ENCODE results near the gene CHAF1A.

Gene CHAF1A

GRCh38 chr19:4431808-4432674 is 29.6 kb downstream of the CHAF1A start:
- H3K27ac Mint-ChIP-seq = no peak overlapping the region
- H3K4me3 Mint-ChIP-seq = no peak overlapping the region
- no peaks in the 10 kb centered on the region for H3K27me3 Mint-ChIP-seq (ENCODE audit: low read depth)
- peaks cover 23% of the 10 kb centered on the region for H3K4me1 Mint-ChIP-seq
- H3K36me3 Mint-ChIP-seq (ENCODE audit: low read depth) = peaks cover 46% of the 10 kb centered on the region
- no peak for TF ChIP-seq CTCF (IDR thresholded peaks at IDR 0.05; ENCODE audit: unreplicated experiment in 3 of 3)
- H3K9me3 Mint-ChIP-seq = no peaks in the 10 kb centered on the region

- no peak for TF ChIP-seq CTCF (IDR thresholded peaks at IDR 0.05; ENCODE audit: unreplicated experiment in 3 of 3)
- H3K4me1 Mint-ChIP-seq = peaks cover 23% of the 10 kb centered on the region
- peaks cover 50% of the 10 kb centered on the region for H3K36me3 Mint-ChIP-seq (ENCODE audit: low read depth)
- H3K9me3 Mint-ChIP-seq = no peaks in the 10 kb centered on the region
- H3K27me3 Mint-ChIP-seq (ENCODE audit: low read depth) = no peaks in the 10 kb centered on the region
- H3K27ac Mint-ChIP-seq = no peak overlapping the region
- no peak overlapping the region for H3K4me3 Mint-ChIP-seq
Observed at GRCh38 chr19:4432918-4433506, 30.6 kb downstream of the CHAF1A start.

- no peaks in the 10 kb centered on the region for H3K27me3 Mint-ChIP-seq (ENCODE audit: low read depth)
- H3K4me3 Mint-ChIP-seq = no peak overlapping the region
- no peak overlapping the region for H3K27ac Mint-ChIP-seq
- H3K4me1 Mint-ChIP-seq = peaks cover 22% of the 10 kb centered on the region
- H3K36me3 Mint-ChIP-seq (ENCODE audit: low read depth) = peaks cover 44% of the 10 kb centered on the region
- H3K9me3 Mint-ChIP-seq = no peaks in the 10 kb centered on the region
- TF ChIP-seq CTCF (IDR thresholded peaks at IDR 0.05; ENCODE audit: unreplicated experiment in 3 of 3) = no peak
Observed at GRCh38 chr19:4434391-4434790, 32.0 kb downstream of the CHAF1A start.

- H3K27me3 Mint-ChIP-seq (ENCODE audit: low read depth) = no peaks in the 10 kb centered on the region
- H3K4me3 Mint-ChIP-seq = no peak overlapping the region
- H3K27ac Mint-ChIP-seq = no peak overlapping the region
- TF ChIP-seq CTCF (IDR thresholded peaks at IDR 0.05; ENCODE audit: unreplicated experiment in 3 of 3) = no peak
- H3K4me1 Mint-ChIP-seq = peaks cover 12% of the 10 kb centered on the region
- H3K36me3 Mint-ChIP-seq (ENCODE audit: low read depth) = peaks cover 42% of the 10 kb centered on the region
- H3K9me3 Mint-ChIP-seq = no peaks in the 10 kb centered on the region
Observed at GRCh38 chr19:4436231-4436630, 33.8 kb downstream of the CHAF1A start.

GRCh38 chr19:4437103-4437502 is 34.7 kb downstream of the CHAF1A start:
- Mint-ChIP-seq H3K9me3 (no peaks in the 10 kb centered on the region), H3K4me3 (no peak overlapping the region), H3K4me1 (peaks cover 8% of the 10 kb centered on the region), H3K36me3 (ENCODE audit: low read depth) (peaks cover 37% of the 10 kb centered on the region), H3K27ac (no peak overlapping the region), H3K27me3 (ENCODE audit: low read depth) (no peaks in the 10 kb centered on the region)
- TF ChIP-seq CTCF (IDR thresholded peaks at IDR 0.05; ENCODE audit: unreplicated experiment in 3 of 3) = no peak

Data from nephron (organoid).